HepG2 (cell line): ENCODE results near the gene SLC4A11. TPM values are rescaled to one million over a fixed set of nuclear protein-coding genes. Genes with fewer than 3 reads are reported as not detected.

ENCODE experiments used
- AGO2 ChIP-seq: fragments of 200-400 bp; formaldehyde crosslinking; optimal IDR thresholded peaks from 2 replicates; pipeline ENCODE3; 2017; ENCODE audit warnings: mild to moderate bottlenecking, low read depth, low read length, moderate library complexity
- GABPB1 ChIP-seq: IDR thresholded peaks from 2 replicates; pipeline ENCODE4 v1.6.1; 2016; ENCODE audit warnings: mild to moderate bottlenecking, missing genetic modification reagents, moderate library complexity, missing compliant biosample characterization
- GLMP ChIP-seq: sonication (generic); formaldehyde crosslinking; IDR thresholded peaks from 2 replicates; pipeline ENCODE4 v1.9.0; 2021; ENCODE audit warnings: missing genetic modification reagents, mild to moderate bottlenecking, borderline replicate concordance
- GTF2F1 ChIP-seq: fragments of 150-350 bp; IDR thresholded peaks from 2 replicates; pipeline ENCODE4 v1.6.1; 2014; ENCODE audit warnings: low read length
- IRF2 ChIP-seq: IDR thresholded peaks from 2 replicates; pipeline ENCODE4 v1.6.1; 2018; ENCODE audit warnings: missing genetic modification reagents, missing compliant biosample characterization
- MBNL3 ChIP-seq: fragments of 250-450 bp; sonication (Bioruptor Pico); conservative IDR thresholded peaks from 2 replicates; pipeline ENCODE4 v1.8.0; 2022; ENCODE audit warnings: mild to moderate bottlenecking, inconsistent platforms
- PHF20 ChIP-seq: sonication (generic); formaldehyde crosslinking; IDR thresholded peaks from 2 replicates; pipeline ENCODE4 v1.5.0; 2020; ENCODE audit warnings: mild to moderate bottlenecking, missing genetic modification reagents
- ZBTB20 ChIP-seq: sonication (generic); formaldehyde crosslinking; IDR thresholded peaks from 2 replicates; pipeline ENCODE4 v1.8.1; 2023; ENCODE audit warnings: missing genetic modification reagents, low read depth, mild to moderate bottlenecking, borderline replicate concordance
- ZNF34 ChIP-seq: sonication (generic); formaldehyde crosslinking; IDR thresholded peaks from 2 replicates; pipeline ENCODE4 v1.4.0; 2020; ENCODE audit warnings: mild to moderate bottlenecking, missing genetic modification reagents, borderline replicate concordance
- ZNF569 ChIP-seq: sonication (generic); formaldehyde crosslinking; IDR thresholded peaks from 2 replicates; pipeline ENCODE4 v1.5.0; 2020; ENCODE audit warnings: mild to moderate bottlenecking, missing genetic modification reagents, moderate library complexity, borderline replicate concordance
- ZSCAN20 ChIP-seq: sonication (generic); formaldehyde crosslinking; IDR thresholded peaks from 2 replicates; pipeline ENCODE4 v1.4.0; 2020; ENCODE audit warnings: missing genetic modification reagents, mild to moderate bottlenecking, borderline replicate concordance
- polyA plus RNA-seq, 8 experiments: library from polyadenylated mRNA; depleted of rRNA in 3 of 8; stranded (reverse) in 7 of 8; unstranded in 1 of 8; fragments of >200 nt; fragmentation: Illumina TruSeq in 4 of 8; extraction: Trizol in 4 of 8; gene quantifications; 2 replicates each; pipeline versions ENCODE4 v1.2.1 to v1.2.3, GENCODE V29; 2011 to 2016; ENCODE audit warnings: low read depth in 4 of 8, missing spikeins in 1 of 8, mixed read lengths in 1 of 8; ENCODE audit not compliant: insufficient read depth in 1 of 8
- total RNA-seq, 5 experiments: library from RNA; depleted of rRNA; stranded (reverse); fragments of >200 nt; fragmentation: Illumina TruSeq; extraction: Trizol; gene quantifications; 2 replicates each; pipeline ENCODE4 v1.2.3, GENCODE V29; 2016; ENCODE audit warnings: low read depth in 1 of 5
- TF ChIP-seq, protein P1 (sequence below): sonication (generic); formaldehyde crosslinking; IDR thresholded peaks from 2 replicates; pipeline ENCODE4 v1.4.0; 2020; ENCODE audit warnings: mild to moderate bottlenecking, missing genetic modification reagents, borderline replicate concordance
- TF ChIP-seq, protein P2 (sequence below), 2 experiments: fragments of 450-650 bp in 1 of 2; sonication (generic) in 1 of 2; formaldehyde crosslinking in 1 of 2; IDR thresholded peaks; 2 replicates each; pipeline versions ENCODE4 v1.6.1 to v1.8.0; 2016 to 2022; ENCODE audit warnings: antibody characterized with exemption in 1 of 2, mild to moderate bottlenecking in 1 of 2, missing genetic modification reagents in 1 of 2

SLC4A11 gene
- total and polyA plus RNA-seq, 2 of the 13 experiments (the other 11 are each of a cell fraction or from before 2014, with no cell fraction given): 3.9 to 27.0 TPM

DNA sequence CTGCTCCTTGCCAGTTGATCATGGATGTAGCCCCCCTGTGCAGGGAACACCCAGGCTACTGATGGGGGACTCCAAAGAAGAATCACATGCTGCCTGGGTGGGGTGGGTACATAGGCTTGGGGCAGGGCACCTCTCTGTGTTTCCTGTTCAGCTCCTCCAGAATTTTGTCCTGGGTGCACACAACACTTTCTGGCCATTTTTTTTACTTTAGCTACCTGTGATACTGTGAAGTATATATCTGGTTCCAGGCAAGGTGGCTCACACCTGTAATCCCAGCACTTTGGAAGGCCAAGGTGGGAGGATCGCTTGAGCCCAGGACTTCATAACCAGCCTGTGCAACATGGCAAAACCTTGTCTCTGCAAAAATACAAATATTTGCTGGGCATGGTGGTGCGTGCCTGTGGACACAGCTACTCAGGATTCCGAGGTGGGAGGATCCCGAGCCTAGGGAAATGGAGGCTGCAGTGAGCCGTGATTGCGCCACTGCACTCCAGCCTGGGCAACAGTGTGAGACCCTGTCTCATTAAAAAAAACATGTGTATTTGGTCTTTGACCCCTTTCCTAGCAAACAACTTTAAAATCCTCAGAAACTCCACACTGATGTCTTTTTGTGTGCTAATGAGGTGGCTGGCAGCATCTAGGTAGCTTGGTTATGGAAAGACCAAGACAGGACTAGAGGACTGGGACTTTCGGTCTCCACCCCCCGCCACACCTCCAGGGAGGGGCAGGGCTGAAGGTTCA, 14.1 kb downstream of the SLC4A11 start (continued):
- TF ChIP-seq, protein P1, sequence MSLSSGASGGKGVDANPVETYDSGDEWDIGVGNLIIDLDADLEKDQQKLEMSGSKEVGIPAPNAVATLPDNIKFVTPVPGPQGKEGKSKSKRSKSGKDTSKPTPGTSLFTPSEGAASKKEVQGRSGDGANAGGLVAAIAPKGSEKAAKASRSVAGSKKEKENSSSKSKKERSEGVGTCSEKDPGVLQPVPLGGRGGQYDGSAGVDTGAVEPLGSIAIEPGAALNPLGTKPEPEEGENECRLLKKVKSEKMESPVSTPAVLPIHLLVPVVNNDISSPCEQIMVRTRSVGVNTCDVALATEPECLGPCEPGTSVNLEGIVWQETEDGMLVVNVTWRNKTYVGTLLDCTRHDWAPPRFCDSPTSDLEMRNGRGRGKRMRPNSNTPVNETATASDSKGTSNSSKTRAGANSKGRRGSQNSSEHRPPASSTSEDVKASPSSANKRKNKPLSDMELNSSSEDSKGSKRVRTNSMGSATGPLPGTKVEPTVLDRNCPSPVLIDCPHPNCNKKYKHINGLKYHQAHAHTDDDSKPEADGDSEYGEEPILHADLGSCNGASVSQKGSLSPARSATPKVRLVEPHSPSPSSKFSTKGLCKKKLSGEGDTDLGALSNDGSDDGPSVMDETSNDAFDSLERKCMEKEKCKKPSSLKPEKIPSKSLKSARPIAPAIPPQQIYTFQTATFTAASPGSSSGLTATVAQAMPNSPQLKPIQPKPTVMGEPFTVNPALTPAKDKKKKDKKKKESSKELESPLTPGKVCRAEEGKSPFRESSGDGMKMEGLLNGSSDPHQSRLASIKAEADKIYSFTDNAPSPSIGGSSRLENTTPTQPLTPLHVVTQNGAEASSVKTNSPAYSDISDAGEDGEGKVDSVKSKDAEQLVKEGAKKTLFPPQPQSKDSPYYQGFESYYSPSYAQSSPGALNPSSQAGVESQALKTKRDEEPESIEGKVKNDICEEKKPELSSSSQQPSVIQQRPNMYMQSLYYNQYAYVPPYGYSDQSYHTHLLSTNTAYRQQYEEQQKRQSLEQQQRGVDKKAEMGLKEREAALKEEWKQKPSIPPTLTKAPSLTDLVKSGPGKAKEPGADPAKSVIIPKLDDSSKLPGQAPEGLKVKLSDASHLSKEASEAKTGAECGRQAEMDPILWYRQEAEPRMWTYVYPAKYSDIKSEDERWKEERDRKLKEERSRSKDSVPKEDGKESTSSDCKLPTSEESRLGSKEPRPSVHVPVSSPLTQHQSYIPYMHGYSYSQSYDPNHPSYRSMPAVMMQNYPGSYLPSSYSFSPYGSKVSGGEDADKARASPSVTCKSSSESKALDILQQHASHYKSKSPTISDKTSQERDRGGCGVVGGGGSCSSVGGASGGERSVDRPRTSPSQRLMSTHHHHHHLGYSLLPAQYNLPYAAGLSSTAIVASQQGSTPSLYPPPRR (CRISPR knock-in tag): peak; percentile 73
- TF ChIP-seq GABPB1 (CRISPR knock-in tag): peak; percentile 60; the same call in 1 of the 2 replicates
- TF ChIP-seq, protein P2, sequence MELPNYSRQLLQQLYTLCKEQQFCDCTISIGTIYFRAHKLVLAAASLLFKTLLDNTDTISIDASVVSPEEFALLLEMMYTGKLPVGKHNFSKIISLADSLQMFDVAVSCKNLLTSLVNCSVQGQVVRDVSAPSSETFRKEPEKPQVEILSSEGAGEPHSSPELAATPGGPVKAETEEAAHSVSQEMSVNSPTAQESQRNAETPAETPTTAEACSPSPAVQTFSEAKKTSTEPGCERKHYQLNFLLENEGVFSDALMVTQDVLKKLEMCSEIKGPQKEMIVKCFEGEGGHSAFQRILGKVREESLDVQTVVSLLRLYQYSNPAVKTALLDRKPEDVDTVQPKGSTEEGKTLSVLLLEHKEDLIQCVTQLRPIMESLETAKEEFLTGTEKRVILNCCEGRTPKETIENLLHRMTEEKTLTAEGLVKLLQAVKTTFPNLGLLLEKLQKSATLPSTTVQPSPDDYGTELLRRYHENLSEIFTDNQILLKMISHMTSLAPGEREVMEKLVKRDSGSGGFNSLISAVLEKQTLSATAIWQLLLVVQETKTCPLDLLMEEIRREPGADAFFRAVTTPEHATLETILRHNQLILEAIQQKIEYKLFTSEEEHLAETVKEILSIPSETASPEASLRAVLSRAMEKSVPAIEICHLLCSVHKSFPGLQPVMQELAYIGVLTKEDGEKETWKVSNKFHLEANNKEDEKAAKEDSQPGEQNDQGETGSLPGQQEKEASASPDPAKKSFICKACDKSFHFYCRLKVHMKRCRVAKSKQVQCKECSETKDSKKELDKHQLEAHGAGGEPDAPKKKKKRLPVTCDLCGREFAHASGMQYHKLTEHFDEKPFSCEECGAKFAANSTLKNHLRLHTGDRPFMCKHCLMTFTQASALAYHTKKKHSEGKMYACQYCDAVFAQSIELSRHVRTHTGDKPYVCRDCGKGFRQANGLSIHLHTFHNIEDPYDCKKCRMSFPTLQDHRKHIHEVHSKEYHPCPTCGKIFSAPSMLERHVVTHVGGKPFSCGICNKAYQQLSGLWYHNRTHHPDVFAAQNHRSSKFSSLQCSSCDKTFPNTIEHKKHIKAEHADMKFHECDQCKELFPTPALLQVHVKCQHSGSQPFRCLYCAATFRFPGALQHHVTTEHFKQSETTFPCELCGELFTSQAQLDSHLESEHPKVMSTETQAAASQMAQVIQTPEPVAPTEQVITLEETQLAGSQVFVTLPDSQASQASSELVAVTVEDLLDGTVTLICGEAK (IDR thresholded peaks at IDR 0.05): no peak
- TF ChIP-seq, protein P2 (CRISPR knock-in tag; IDR thresholded peaks at IDR 0.05): peak; percentile 77
- TF ChIP-seq ZNF34 (CRISPR knock-in tag): no peak
- TF ChIP-seq MBNL3 (CRISPR knock-in tag): no peak
- TF ChIP-seq ZSCAN20 (CRISPR knock-in tag): no peak
- peak; percentile 81; the same call in 1 of the 2 replicates for TF ChIP-seq IRF2 (CRISPR knock-in tag)
- no peak for TF ChIP-seq ZNF569
- TF ChIP-seq GLMP (CRISPR knock-in tag): no peak
- TF ChIP-seq ZBTB20 (CRISPR knock-in tag): peak; percentile 78
- no peak for TF ChIP-seq PHF20 (CRISPR knock-in tag)
- TF ChIP-seq GTF2F1: no peak
- no peak for TF ChIP-seq AGO2
